GM21360 (cell line): Measurements from ENCODE around the gene DIP2C.
"Not testable (repeated sequence)": the region's sequence is repeated elsewhere in the genome, so short reads cannot be mapped to it uniquely, and the experiment has no call there.

ENCODE experiments used
- ATAC-seq: cut with Tn5 transposase; IDR thresholded peaks from one replicate; pipeline ENCODE4 v1.9.1; 2021; ENCODE audit warnings: mild to moderate bottlenecking, moderate library complexity; ENCODE audit not compliant: unreplicated experiment

The DIP2C gene

GRCh38 chr10:584497-585290, 104.8 kb downstream of the DIP2C start:
- ATAC-seq = not testable (repeated sequence)

GRCh38 chr10:583433-583832, 106.0 kb downstream of the DIP2C start:
- ATAC-seq = no peak

GRCh38 chr10:581776-582330, 107.6 kb downstream of the DIP2C start:
- ATAC-seq = no peak

DNA sequence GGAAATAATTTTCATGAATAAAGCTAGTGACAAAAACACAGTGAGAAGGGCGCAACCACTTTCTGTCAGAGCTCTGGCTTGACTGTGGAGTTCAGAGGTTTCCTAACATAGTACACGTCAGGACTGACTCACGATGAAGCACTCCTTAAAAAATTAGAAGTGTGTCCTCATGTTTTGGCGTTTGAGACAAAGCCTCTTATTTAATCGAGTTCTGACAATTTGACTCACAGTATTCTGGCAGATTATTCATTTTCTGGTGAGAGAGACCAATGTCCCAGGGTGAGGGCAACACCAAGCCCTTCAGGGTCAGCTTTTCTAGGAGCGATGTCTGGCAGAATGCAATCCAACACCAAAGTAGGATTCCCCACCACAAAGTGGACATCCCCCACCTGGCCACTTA, 108.7 kb downstream of the DIP2C start:
- no peak for ATAC-seq

GRCh38 chr10:576130-576465, 113.4 kb downstream of the DIP2C start:
- ATAC-seq = no peak

GRCh38 chr10:575402-576129, 113.9 kb downstream of the DIP2C start:
- no peak for ATAC-seq

- ATAC-seq = no peak
These were observed 116.8 kb downstream of the DIP2C start for GRCh38 chr10:572696-573095.

DNA sequence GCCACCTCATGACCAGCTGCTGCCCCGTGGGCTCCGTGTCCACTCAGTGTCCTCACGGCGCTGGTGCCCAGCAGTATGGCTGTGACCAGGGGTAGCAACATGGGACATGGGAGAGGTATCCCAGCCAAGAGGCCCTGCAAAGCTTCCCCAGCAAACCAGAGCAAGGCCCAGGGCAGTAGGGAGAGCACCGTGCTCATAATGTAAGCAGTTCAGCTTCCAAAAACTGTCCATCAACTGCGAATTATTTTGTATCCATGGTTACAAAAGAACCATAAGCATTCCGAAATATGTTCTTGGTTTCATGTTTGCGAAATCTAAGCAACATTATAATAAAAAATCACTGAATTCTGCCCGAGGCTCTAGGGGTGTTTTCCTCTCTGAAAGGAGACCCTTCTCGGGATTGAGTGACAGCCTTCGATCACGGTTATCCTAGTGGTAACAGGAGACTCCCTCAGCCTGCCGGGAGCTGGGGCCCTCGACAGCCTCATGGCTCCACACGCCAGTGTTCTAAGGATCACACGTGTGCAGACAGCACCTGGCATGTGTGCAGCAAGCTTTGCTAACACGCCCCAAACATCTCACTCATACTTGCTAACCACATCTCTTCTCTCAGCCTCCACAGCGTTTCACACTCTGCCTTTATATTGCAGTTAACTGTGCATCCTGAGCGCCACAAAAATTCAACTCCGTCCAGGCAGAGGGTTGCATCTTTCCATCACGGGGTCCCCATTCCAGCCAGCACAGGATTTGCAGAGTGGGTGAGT, 117.6 kb downstream of the DIP2C start:
- no peak for ATAC-seq

- no peak for ATAC-seq
These were observed 118.3 kb downstream of the DIP2C start for GRCh38 chr10:571166-571565.

GRCh38 chr10:570628-571163, 118.8 kb downstream of the DIP2C start:
- no peak for ATAC-seq

DNA sequence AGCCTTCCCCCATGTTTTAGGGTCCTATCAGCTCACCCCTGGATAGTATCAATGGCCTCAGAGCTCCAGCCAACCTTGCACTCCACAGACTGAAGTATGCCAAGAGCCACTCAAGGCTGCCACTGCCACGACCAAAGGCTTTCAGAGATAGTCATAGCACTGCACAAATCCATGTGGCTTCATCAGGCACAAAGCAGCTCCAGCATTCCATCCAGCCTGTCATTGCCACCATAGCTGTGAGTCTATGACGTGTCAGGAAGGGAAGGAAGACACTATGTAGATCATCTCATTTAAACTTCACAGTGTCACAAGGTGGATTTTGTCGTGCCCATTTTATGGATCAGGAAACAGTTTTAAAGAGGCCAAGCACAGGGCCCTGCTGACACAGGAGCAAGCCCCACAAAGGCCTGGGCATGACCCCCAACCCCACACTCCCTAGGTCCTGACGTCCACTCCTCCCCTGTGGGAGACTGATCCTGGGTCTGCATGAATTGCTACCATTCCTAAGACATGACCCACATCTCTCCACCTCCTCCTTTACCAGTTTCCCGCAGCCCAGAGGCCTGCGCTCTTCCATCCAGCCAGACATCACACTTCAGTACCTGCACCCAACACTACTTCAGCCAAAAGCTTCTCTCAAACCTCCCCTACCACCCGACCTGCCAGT, 119.4 kb downstream of the DIP2C start:
- no peak for ATAC-seq

DNA sequence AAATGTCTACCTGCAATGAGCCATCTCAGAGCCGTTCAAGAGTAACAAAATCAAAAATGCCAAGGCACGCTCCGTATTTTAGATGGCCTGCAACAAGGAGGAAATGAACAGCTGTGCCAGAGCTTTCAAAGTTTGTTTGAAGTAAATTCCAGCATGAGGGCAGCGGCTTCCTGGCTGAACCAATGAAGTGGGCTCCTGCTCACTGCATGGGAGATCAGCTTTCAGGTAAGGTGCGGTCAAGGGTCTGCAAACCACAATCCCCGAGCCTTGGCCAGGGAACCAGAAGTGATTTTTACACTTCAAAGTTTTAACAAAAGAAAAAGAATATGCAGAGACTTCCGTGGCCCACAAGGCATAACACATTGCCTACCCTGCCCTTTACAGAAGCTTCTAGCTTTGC, 120.6 kb downstream of the DIP2C start:
- ATAC-seq = no peak

GRCh38 chr10:567869-568268, 121.6 kb downstream of the DIP2C start:
- ATAC-seq = no peak

DNA sequence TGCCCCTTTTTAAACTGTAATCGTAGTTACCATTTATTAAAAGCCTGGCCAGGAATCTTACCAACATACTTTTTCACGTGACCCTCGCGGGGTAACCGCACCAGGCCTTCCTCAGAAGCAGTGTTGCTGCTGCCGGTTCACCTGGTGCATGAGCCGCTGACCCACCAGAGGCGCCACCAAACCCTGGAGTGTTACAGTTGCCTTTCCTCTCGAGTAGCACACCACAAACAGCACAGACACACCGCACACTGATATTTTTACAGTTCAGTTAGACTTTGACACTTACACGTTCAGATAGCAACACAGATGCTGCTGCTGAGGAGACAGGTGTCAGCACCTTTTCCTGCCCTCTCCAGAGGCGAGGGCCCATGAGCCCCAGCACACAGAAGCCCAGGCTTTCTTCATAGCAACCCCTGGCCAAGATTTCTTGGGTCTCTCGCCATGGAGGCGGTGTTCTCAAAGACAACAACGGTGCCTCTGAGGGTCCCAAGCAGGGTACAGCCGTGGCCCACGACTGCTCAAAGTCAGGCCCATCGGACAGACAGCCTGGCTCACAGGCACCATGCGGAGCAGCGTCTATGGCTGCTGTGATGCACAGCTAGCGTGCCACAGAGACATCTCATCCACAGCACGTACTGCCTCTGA, 123.1 kb downstream of the DIP2C start:
- ATAC-seq = no peak

DNA sequence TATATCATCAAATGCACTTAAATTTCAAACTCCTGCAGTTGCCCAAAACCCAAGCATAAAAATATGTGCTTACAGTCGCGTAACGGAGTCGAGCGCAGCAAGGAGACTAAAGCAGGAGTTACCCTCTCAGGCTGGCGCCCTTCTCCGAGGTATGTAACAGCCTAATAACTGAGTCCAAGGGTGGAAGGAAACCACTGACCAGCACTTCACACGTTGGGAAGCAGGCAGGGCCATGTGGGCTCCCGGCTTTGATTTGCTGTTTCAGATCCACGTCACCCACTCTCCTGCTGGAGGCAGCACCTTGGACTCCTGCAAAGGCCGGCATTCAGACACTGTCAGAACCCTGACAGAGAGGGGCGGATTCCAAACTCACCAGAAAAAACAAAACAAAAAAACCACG, 123.8 kb downstream of the DIP2C start:
- ATAC-seq = no peak

- ATAC-seq = no peak
These were observed 124.3 kb downstream of the DIP2C start for GRCh38 chr10:565146-565545.

- ATAC-seq = no peak
These were observed 125.6 kb downstream of the DIP2C start for GRCh38 chr10:563827-564226.

DNA sequence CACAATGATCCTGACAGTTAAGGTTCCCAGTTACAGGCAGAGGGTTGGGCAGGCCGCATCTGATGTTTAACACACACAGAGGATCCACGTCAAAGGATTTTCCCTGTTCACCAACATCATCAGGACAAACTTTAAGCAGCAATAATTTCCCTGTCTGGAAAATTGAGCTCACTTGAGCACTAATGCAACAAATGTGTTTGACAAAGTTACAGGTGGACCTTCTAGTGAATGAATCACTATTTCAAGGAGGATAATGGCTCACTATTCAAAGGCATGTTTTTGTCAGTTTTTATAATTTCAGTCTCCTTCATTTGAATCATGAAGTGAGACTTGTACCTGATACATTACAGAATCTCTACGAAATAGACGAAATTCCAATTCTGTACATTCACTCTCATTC, 127.3 kb downstream of the DIP2C start:
- no peak for ATAC-seq

- no peak for ATAC-seq
These were observed 127.7 kb downstream of the DIP2C start for GRCh38 chr10:561721-562120.

DNA sequence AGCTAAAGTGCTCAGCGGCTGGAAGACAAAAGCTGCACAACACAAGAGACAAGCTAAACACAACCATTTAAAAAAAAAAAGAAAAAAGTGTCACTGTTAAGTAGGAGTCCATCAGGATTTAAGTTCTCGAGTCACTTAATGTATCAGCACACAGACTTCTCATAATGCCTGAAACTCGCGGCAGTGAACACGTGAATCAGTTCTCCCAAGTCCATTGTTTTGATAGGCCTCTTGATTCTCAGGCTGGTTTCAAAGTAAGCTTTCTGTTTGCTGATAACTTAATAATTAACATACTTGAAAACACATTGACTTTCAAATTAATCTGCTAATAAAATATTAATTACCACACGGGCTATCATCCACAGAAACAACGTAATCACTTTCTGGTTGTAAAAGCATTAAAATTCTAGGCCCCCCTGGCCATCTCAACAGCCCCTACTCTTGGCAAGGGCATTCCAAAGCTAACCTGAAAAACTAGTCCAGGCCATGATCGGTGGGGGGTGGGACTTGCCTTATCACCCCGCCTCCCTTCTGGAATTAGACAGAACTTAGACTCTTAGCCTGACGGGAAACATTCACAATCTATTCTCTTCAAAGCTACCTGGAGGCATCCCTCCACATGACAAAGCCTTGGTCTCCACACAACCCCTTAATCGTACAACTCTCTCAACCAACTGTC, 129.0 kb downstream of the DIP2C start:
- ATAC-seq = no peak
